GM10847 (cell line): Measurements from ENCODE around the gene HOXD3.

ENCODE experiments used
- POLR2A ChIP-seq: IDR thresholded peaks from 2 replicates; pipeline ENCODE4 v1.6.1; 2011; ENCODE audit not compliant: insufficient read length; ENCODE audit errors: extremely low read depth

HOXD3 gene

DNA sequence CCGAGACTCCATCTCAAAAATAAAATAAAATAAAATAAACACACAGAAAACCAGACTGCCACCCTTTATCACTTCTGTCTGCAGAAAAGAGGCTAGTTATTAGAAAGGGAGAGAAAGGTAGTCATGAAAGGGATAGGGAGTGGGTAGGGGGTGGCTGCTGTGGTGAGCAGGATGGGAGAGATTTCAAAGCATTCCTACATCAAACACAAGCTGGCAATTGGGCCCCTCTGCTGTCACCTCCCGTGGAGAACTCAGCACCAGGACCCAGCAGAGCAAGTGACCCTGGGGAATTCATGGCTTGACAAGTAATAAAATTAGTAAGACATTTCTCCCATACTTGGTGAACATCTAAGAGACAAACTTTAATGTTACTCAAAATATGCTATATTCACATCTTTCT is 27.6 kb downstream of the HOXD3 start:
- no peak for TF ChIP-seq POLR2A

DNA sequence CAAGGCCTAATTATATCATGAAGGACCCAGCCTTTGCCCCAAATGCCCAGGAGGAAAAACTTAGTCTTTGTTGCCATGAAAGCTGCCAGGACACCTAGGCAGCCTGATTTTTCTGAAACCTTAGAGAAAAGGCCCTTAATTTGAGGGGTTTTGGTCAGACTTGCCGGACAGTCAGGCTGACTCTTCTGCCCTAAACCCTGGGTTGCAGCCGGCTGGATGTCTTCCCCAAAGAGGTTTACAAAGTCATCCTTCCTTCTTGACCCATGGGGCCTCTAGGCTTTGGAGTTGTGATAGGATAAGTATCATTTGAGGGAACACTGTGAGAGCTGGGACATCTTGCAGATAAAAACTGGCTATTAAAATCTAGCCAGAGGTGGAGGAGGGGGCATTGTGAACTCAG is 28.9 kb downstream of the HOXD3 start:
- no peak for TF ChIP-seq POLR2A

DNA sequence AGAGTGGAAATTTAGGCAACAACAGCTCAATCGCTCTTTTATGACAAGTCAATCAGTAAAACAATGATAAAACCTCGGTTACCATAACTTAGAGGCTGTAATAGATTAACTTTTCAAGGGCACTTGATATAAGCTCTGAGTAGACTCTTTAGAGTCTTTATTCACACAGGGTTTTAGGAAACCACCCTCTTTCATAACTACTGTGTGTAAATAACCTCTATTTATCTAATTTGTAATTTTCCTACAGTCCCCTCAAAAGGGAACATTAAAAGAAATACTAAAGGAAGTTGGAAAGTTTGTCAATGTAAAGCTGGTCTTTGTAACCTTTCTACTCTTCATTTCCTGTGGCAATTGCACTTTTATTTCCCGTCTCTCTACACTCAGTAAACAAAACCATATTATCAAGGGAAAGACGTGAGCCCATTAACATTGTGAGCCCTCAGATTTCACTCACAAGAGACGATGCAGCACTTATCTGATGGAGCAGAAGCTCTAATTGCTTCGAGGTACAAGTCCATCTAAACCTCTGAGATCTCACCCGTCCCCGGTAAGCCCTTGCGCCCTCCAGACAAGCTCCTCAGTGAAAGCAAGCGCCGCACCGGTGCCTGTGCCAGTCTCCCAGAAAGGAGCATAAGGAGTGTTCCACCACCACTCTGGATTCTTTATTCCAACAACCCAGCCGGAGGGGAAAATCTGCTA is 30.2 kb downstream of the HOXD3 start:
- no peak for TF ChIP-seq POLR2A

DNA sequence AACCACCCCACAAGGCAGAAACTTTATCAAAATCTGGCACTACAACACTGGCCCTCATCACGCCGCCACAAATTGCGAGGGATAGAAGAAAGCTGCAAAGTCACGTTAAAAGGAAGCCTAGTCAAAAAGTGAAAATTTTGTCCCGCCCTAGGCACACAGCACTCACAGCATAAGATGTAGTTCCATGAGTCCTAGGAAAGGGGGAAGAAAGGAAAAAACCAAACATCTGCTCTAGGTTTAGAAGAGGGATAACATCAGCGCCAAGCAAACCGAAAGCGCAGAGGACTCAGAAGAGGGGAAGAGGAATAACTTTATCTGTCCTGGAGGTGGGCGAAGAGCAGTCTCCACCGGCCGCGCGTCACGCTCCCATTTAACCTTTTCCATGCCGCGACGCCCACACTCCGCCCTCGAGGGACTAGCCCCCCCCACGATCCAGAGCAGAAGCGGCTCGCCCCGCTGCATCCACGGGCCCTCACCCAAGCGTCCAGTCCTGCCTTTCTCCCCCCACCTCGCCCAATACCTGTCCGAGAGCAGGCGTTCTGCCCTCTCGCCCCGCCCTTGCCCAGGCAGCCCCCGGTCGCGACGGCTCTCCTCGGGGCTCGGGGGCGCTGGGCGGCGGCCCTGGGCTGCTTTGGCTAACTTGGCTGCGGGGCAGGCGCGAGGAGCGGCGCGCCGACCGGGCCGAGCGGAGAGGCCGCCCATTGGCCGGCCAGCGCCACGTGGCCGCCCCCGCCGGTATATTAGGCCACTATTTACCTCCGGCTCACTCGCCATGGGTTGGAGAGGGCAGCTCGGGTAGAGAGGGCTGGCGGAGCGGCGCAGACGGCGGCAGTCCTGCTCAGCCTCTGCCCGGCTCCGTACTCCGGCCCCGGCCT is 31.0 kb downstream of the HOXD3 start, which contains the start of gene HOXD1:
Gene HOXD1, plus strand, starts transcription at position 770 of the 875 bp plus-strand sequence. CDS start 134 bp downstream, outside the sequence.
- TF ChIP-seq POLR2A: no peak

DNA sequence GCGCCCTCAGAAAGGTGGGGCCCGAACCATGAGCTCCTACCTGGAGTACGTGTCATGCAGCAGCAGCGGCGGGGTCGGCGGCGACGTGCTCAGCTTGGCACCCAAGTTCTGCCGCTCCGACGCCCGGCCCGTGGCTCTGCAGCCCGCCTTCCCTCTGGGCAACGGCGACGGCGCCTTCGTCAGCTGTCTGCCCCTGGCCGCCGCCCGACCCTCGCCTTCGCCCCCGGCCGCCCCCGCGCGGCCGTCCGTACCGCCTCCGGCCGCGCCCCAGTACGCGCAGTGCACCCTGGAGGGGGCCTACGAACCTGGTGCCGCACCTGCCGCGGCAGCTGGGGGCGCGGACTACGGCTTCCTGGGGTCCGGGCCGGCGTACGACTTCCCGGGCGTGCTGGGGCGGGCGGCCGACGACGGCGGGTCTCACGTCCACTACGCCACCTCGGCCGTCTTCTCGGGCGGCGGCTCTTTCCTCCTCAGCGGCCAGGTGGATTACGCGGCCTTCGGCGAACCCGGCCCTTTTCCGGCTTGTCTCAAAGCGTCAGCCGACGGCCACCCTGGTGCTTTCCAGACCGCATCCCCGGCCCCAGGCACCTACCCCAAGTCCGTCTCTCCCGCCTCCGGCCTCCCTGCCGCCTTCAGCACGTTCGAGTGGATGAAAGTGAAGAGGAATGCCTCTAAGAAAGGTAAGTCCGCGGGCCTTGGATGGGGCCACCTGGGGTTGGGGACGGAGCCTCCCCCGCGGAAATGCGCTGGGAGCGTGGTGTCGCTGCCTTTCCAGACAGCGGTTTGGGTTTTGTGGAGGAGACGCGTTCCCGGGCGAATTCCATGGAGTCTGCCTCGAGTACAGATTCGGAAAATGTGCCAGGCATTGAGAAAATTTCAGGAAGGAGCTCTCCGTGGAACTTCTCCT is 31.9 kb downstream of the HOXD3 start:
- TF ChIP-seq POLR2A: no peak

DNA sequence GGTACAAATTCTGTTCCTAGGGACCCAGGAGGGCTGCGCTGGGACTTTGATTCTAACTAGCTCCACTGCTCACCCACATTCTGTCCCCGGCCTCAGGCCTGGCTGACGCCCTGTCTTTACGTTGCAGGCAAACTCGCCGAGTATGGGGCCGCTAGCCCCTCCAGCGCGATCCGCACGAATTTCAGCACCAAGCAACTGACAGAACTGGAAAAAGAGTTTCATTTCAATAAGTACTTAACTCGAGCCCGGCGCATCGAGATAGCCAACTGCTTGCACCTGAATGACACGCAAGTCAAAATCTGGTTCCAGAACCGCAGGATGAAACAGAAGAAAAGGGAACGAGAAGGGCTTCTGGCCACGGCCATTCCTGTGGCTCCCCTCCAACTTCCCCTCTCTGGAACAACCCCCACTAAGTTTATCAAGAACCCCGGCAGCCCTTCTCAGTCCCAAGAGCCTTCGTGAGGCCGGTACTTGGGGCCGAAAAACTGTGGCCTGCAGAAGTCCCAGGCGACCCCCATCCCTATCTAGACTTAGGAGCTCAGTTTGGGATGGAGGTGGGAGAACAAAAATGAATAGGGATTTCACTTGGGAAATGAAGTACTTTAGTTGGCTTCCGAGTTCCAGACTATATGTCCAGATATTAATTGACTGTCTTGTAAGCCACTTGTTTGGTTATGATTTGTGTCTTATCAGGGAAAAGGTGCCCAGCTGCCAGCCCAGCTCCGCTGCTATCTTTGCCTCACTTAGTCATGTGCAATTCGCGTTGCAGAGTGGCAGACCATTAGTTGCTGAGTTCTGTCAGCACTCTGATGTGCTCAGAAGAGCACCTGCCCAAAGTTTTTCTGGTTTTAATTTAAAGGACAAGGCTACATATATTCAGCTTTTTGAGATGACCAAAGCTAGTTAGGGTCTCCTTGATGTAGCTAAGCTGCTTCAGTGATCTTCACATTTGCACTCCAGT is 32.9 kb downstream of the HOXD3 start:
- no peak for TF ChIP-seq POLR2A

DNA sequence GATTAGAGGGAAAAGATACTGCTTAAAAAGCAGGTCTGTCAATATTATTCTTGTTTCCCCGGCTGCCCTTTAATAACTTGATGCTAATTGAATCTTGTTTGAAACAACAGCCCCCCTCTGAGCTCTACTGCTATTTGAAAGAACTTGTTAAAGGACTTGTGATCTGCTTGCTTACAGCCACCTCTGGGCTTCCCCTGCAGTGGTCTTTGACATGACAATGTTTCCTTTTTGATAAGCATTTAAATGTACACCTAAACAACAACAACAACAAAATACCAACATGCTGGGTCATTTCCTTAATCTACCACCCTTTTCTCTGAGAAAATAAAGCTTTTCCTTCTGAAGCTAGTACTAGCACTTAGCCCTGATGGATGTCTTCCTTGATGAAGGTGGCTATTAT is 35.2 kb downstream of the HOXD3 start:
- TF ChIP-seq POLR2A: no peak

DNA sequence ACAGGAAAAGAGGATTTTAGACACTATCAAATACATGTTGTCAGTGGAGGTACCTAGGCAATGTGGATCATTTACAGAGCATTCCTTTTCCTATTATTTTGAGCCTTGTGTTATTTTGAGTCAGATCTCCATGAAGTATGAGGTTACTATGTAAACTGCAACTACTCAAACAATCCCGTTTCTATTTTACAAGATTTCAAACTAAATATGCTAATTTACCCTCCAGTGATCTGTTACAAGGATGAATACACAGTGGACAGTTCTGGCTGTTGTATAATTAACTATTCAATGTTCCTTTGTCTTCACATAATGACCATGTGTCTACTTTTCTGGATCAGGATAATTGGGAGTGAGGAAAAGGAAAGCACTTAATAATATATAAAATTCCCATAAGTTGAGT is 35.9 kb downstream of the HOXD3 start:
- no peak for TF ChIP-seq POLR2A

DNA sequence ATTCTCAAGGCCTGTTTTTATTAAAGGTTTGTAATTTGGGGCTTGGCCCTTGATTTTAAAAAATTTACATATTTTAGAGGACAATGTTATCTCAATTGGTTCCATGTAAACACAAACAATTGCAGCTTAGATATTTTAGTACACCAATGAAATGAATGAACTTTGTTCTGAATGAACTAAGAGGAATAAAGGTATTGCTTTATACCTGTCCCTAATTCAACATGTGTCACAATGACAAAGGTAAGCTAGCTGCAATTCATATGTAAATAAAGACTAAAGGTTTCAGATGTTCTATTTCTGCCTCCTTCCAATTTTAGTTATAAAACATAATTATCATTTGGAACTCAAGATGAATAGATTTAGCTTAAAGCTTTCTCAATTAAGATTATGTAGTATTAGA is 42.8 kb downstream of the HOXD3 start:
- no peak for TF ChIP-seq POLR2A

DNA sequence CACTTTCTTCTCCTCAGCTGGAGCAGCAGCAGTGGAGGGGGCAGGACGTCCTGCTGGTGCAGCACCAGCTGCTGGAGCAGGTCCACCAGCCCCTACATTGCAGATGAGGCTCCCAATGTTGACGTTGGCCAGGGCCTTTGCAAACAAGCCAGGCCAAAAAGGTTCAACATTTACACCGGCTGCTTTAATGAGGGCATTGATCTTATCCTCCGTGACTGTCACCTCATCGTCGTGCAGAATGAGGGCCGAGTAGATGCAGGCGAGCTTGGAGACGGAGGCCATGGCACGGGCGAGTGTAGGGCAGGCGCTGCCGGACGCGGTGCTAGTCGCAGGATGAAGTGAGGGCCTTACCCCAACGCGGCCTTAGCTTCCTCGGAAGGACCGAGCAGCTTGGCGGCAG is 43.9 kb downstream of the HOXD3 start:
- no peak for TF ChIP-seq POLR2A

DNA sequence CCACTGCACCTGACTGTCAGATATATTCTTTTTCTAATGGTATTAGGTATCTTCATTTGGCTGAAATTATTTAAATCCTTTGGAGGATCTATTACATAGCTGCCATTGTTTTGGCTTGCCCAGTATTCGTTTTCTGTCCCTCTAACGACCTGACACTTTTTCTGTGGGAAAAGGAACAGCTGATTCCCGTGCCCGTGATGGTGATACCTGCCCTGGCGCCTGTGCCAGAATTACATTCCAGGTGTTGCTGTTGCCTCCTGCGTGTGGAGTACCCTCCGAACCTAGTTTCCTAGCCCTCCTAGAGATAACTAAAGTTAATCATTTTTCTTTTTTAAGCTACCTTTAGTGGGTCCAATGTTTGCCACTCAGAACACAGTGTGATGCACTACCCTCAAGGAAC is 45.4 kb downstream of the HOXD3 start:
- TF ChIP-seq POLR2A: no peak

DNA sequence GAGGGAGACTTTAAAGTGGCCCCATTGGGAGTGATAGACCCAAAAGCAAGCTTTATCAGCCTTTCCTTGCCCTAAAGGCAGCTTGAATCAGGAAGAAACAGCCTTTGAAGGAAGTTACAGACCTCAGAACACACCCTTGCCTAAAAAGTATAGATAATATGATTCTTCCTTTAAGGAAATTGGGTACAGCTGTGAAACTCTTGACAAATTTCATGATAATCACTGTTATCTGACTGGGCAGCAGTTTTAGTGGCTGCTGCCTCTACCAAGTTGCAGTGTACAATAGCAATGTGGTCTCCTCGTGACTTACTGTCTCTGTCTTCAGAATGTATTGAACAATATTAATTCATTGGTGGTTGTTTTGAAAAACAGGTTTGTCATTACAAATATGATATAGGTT is 48.0 kb downstream of the HOXD3 start:
- TF ChIP-seq POLR2A: no peak

DNA sequence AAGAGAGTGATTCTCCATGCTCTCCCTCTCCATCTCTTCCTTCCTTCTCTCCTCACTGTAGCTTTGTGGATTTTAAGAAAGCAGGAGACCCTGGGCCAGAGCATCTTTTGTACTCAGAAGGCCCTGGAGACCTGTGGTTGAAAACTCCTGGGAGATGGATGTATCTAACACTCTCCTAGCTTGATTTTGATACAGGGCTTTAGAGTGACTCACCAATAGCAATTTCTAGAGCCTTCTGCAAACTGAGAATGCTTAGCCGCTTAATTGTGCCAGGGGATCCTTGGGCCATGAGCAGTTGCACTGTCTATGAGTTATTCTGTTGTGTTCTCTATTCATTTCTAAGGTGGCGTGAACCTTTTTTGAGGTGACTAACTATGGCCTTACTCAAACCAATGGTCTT is 49.0 kb downstream of the HOXD3 start:
- TF ChIP-seq POLR2A: no peak

DNA sequence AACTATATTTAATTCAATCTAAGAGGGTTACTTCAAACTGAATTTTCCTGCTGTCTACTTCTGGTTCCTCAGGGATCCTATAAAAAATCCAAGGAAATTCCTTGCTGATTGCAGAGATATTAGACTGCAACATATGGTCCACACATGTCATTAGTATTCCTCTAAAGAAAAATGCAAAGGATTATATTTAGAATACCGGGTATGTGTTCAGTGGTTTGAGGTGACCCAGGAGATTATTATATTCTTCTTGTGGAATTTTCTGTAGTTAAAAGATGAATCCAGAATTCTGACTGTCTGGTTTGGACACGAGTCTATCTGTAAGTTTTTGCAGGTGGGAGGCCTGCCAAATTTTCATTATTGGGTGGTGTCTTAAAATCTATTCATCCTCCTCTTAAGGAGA is 49.6 kb downstream of the HOXD3 start:
- no peak for TF ChIP-seq POLR2A

DNA sequence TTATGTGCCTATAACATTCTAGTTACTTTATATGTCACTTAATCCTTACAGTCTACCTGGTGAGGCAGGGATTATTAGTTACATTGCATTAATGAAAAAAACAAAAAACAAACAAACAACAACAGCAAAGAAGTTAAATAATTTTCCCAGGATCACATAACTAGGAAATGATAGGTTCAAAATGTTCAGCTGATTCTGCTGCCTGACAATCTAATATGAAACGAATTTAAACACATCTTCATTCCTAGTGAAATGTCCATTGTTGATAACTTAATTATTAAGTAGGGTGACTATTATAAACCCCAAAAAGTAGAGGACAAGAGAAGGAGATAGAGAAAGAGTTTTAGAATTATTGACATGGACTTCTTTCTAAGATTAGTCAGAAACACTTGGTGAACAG is 54.0 kb downstream of the HOXD3 start:
- no peak for TF ChIP-seq POLR2A

DNA sequence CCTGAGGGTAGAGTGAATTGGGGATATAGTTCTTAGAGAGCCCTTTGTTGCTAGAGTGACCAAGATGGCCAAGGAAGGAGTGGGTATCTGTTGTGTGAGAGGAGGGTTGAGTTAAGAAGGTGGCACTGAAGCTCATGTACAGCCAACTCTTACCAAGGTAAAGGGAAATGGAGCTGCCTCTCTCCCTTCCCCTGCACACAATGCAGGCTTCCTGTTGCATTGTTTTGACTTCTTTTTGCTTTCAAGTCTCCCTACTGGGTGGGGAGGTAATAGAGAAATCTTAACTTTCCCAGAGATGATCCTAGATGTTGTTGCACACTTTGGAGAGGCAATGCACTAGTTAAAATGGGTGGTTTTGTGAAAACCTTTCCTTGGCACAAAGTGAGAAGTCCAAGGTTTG is 55.2 kb downstream of the HOXD3 start:
- TF ChIP-seq POLR2A: no peak
